ENCODE data around the gene ATF5.
"Not testable (repeated sequence)": the region's sequence is repeated elsewhere in the genome, so short reads cannot be mapped to it uniquely, and the experiment has no call there.

ATF5 gene

GRCh38 chr19:49956115-49956495 is 27.1 kb downstream of the ATF5 start:
- H3K4me3 ChIP-seq (ENCODE audit: severe bottlenecking): no peak overlapping the region
- peaks cover 3% of the 10 kb centered on the region for H3K9me3 ChIP-seq (ENCODE audit: severe bottlenecking)
- H3K27me3 ChIP-seq (ENCODE audit: insufficient read depth, poor library complexity, severe bottlenecking): peaks cover 3% of the 10 kb centered on the region
- no peak for DNase-seq (ENCODE audit: low spot score)
- no peaks in the 10 kb centered on the region for H3K4me1 ChIP-seq (ENCODE audit: insufficient read depth, poor library complexity, severe bottlenecking)
- H3K36me3 ChIP-seq (ENCODE audit: low read depth): no peaks in the 10 kb centered on the region
- H3K27ac ChIP-seq (ENCODE audit: poor library complexity, severe bottlenecking): no peak overlapping the region
- no peak for TF ChIP-seq CTCF (IDR thresholded peaks at IDR 0.05; ENCODE audit: poor library complexity, severe bottlenecking)
- no peak for ATAC-seq (ENCODE audit: low read depth)

GRCh38 chr19:49957262-49957915 is 28.4 kb downstream of the ATF5 start:
- peaks cover 3% of the 10 kb centered on the region for H3K9me3 ChIP-seq (ENCODE audit: severe bottlenecking)
- no peak for DNase-seq (ENCODE audit: low spot score)
- no peaks in the 10 kb centered on the region for H3K4me1 ChIP-seq (ENCODE audit: insufficient read depth, poor library complexity, severe bottlenecking)
- peaks cover 3% of the 10 kb centered on the region for H3K27me3 ChIP-seq (ENCODE audit: insufficient read depth, poor library complexity, severe bottlenecking)
- TF ChIP-seq CTCF (IDR thresholded peaks at IDR 0.05; ENCODE audit: poor library complexity, severe bottlenecking): no peak
- no peak for ATAC-seq (ENCODE audit: low read depth)
- no peaks in the 10 kb centered on the region for H3K36me3 ChIP-seq (ENCODE audit: low read depth)
- H3K4me3 ChIP-seq (ENCODE audit: severe bottlenecking): no peak overlapping the region
- H3K27ac ChIP-seq (ENCODE audit: poor library complexity, severe bottlenecking): no peak overlapping the region

GRCh38 chr19:49958144-49958543 is 29.1 kb downstream of the ATF5 start:
- not testable (repeated sequence) for H3K27ac ChIP-seq (ENCODE audit: poor library complexity, severe bottlenecking); H3K4me1 ChIP-seq (ENCODE audit: insufficient read depth, poor library complexity, severe bottlenecking); ATAC-seq (ENCODE audit: low read depth); H3K27me3 ChIP-seq (ENCODE audit: insufficient read depth, poor library complexity, severe bottlenecking); H3K9me3 ChIP-seq (ENCODE audit: severe bottlenecking); DNase-seq (ENCODE audit: low spot score); H3K36me3 ChIP-seq (ENCODE audit: low read depth); H3K4me3 ChIP-seq (ENCODE audit: severe bottlenecking)

GRCh38 chr19:49958596-49958995 is 29.6 kb downstream of the ATF5 start:
- H3K36me3 ChIP-seq (ENCODE audit: low read depth); H3K4me3 ChIP-seq (ENCODE audit: severe bottlenecking); DNase-seq (ENCODE audit: low spot score); H3K9me3 ChIP-seq (ENCODE audit: severe bottlenecking); H3K27me3 ChIP-seq (ENCODE audit: insufficient read depth, poor library complexity, severe bottlenecking); H3K4me1 ChIP-seq (ENCODE audit: insufficient read depth, poor library complexity, severe bottlenecking); H3K27ac ChIP-seq (ENCODE audit: poor library complexity, severe bottlenecking); ATAC-seq (ENCODE audit: low read depth): not testable (repeated sequence)

- H3K27me3 ChIP-seq (ENCODE audit: insufficient read depth, poor library complexity, severe bottlenecking); H3K27ac ChIP-seq (ENCODE audit: poor library complexity, severe bottlenecking); ATAC-seq (ENCODE audit: low read depth); H3K9me3 ChIP-seq (ENCODE audit: severe bottlenecking); H3K4me3 ChIP-seq (ENCODE audit: severe bottlenecking); H3K4me1 ChIP-seq (ENCODE audit: insufficient read depth, poor library complexity, severe bottlenecking); H3K36me3 ChIP-seq (ENCODE audit: low read depth); DNase-seq (ENCODE audit: low spot score): not testable (repeated sequence)
Observed at GRCh38 chr19:49959892-49960291, 30.9 kb downstream of the ATF5 start.

- DNase-seq (ENCODE audit: low spot score); ATAC-seq (ENCODE audit: low read depth); H3K9me3 ChIP-seq (ENCODE audit: severe bottlenecking); H3K36me3 ChIP-seq (ENCODE audit: low read depth); H3K4me1 ChIP-seq (ENCODE audit: insufficient read depth, poor library complexity, severe bottlenecking); H3K4me3 ChIP-seq (ENCODE audit: severe bottlenecking); H3K27ac ChIP-seq (ENCODE audit: poor library complexity, severe bottlenecking); H3K27me3 ChIP-seq (ENCODE audit: insufficient read depth, poor library complexity, severe bottlenecking): not testable (repeated sequence)
Observed at GRCh38 chr19:49960980-49961379, 32.0 kb downstream of the ATF5 start, which contains the start of gene SIGLEC11. SIGLEC11 (minus strand) TSS chr19:49961172; CDS start chr19:49961081, 91 bp downstream.

GRCh38 chr19:49968279-49968922 is 39.4 kb downstream of the ATF5 start:
- DNase-seq (ENCODE audit: low spot score): no peak
- no peak overlapping the region for H3K27ac ChIP-seq (ENCODE audit: poor library complexity, severe bottlenecking)
- ATAC-seq (ENCODE audit: low read depth): no peak

GRCh38 chr19:49969355-49969754 is 40.4 kb downstream of the ATF5 start:
- not testable (repeated sequence) for H3K4me3 ChIP-seq (ENCODE audit: severe bottlenecking); H3K4me1 ChIP-seq (ENCODE audit: insufficient read depth, poor library complexity, severe bottlenecking); H3K9me3 ChIP-seq (ENCODE audit: severe bottlenecking); ATAC-seq (ENCODE audit: low read depth); H3K36me3 ChIP-seq (ENCODE audit: low read depth); DNase-seq (ENCODE audit: low spot score); H3K27ac ChIP-seq (ENCODE audit: poor library complexity, severe bottlenecking); H3K27me3 ChIP-seq (ENCODE audit: insufficient read depth, poor library complexity, severe bottlenecking)

More at GRCh38 chr19:49968279-49968922, 39.4 kb downstream of the ATF5 start:
- no peaks in the 10 kb centered on the region for H3K4me1 ChIP-seq (ENCODE audit: insufficient read depth, poor library complexity, severe bottlenecking)
- H3K9me3 ChIP-seq (ENCODE audit: severe bottlenecking): no peaks in the 10 kb centered on the region
- H3K4me3 ChIP-seq (ENCODE audit: severe bottlenecking): no peak overlapping the region
- TF ChIP-seq CTCF (IDR thresholded peaks at IDR 0.05; ENCODE audit: poor library complexity, severe bottlenecking): no peak
- no peaks in the 10 kb centered on the region for H3K27me3 ChIP-seq (ENCODE audit: insufficient read depth, poor library complexity, severe bottlenecking)
- no peaks in the 10 kb centered on the region for H3K36me3 ChIP-seq (ENCODE audit: low read depth)

All from RWPE2 (cell line).